Renal cortical epithelial cell (primary cell): Measurements from ENCODE around the gene PLEKHG2. TPM values are rescaled to one million over a fixed set of nuclear protein-coding genes. Genes with fewer than 3 reads are reported as not detected.

Experiments used
- DNase-seq: peaks from one replicate; pipeline ENCODE4 v3.0.0-alpha.2; 2011; ENCODE audit warnings: low read depth
- total RNA-seq: library from RNA; depleted of rRNA; stranded (reverse); fragments of >200 nt; gene quantifications from 2 replicates; pipeline ENCODE4 v1.2.3, GENCODE V29; 2014

Gene PLEKHG2
- total RNA-seq, 1 donor from 2014 or later = 12.9 TPM

DNA sequence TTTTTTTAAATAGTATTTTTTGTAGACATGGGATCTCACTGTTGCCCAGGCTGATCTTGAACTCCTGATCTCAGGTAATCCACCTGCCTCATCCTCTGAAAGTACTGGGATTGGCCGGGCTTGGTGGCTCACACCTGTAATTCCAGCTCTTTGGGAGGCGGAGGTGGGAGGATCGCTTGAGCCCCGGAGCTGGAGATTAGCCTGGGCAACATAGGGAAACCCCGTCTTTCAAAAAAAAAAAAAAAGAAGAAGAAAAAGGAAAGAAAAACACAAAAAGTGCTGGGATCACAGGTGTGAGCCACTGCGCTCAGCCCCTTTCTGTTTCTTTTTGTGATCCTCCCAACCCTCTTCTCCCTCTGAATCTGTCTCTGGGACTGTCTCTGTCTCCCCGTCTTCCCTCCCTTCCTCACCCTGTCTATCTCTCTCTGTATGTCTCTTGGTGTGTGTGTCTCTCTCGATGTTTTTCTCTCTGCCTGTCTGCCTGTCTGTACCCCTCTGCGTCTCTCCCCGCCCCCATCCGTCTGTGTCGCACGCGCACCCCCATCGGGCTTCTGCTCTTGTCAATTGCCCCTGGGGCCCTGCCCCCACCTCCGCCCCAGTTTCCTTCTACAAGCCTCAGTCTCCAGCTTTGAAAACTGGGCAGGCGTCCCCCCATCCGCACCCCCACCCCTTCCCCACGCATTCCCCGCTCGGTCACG, 6.4 kb upstream of the PLEKHG2 start:
- no peak for DNase-seq

GRCh38 chr19:39406656-39407409, 5.6 kb upstream of the PLEKHG2 start, which contains the start of gene ZFP36:
ZFP36 (plus strand) TSS chr19:39406847; CDS start chr19:39406905, 58 bp downstream.
- peak; percentile 55 for DNase-seq

DNA sequence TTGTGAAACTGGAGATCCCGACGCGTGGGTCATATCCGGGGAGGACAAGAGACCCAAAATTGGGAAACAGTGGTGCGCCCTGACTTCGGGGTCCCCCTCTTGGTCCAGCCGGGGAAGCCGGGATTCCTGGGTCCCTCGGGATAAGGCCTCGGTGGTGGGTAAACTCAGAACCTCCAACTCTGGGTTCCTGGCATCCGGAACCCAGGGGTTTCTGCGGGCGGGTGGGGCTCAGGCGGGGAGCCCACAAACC, 5.1 kb upstream of the PLEKHG2 start:
- DNase-seq = no peak

DNA sequence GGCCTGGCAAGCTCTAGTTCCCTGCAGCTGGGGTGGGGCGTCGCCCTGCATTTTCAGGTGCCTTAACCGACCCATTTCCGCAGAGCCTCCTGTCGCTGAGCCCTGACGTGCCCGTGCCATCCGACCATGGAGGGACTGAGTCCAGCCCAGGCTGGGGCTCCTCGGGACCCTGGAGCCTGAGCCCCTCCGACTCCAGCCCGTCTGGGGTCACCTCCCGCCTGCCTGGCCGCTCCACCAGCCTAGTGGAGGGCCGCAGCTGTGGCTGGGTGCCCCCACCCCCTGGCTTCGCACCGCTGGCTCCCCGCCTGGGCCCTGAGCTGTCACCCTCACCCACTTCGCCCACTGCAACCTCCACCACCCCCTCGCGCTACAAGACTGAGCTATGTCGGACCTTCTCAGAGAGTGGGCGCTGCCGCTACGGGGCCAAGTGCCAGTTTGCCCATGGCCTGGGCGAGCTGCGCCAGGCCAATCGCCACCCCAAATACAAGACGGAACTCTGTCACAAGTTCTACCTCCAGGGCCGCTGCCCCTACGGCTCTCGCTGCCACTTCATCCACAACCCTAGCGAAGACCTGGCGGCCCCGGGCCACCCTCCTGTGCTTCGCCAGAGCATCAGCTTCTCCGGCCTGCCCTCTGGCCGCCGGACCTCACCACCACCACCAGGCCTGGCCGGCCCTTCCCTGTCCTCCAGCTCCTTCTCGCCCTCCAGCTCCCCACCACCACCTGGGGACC, 4.6 kb upstream of the PLEKHG2 start:
- DNase-seq = no peak

DNA sequence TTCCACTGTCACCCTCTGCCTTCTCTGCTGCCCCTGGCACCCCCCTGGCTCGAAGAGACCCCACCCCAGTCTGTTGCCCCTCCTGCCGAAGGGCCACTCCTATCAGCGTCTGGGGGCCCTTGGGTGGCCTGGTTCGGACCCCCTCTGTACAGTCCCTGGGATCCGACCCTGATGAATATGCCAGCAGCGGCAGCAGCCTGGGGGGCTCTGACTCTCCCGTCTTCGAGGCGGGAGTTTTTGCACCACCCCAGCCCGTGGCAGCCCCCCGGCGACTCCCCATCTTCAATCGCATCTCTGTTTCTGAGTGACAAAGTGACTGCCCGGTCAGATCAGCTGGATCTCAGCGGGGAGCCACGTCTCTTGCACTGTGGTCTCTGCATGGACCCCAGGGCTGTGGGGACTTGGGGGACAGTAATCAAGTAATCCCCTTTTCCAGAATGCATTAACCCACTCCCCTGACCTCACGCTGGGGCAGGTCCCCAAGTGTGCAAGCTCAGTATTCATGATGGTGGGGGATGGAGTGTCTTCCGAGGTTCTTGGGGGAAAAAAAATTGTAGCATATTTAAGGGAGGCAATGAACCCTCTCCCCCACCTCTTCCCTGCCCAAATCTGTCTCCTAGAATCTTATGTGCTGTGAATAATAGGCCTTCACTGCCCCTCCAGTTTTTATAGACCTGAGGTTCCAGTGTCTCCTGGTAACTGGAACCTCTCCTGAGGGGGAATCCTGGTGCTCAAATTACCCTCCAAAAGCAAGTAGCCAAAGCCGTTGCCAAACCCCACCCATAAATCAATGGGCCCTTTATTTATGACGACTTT, 3.9 kb upstream of the PLEKHG2 start:
- DNase-seq = peak; percentile 43

DNA sequence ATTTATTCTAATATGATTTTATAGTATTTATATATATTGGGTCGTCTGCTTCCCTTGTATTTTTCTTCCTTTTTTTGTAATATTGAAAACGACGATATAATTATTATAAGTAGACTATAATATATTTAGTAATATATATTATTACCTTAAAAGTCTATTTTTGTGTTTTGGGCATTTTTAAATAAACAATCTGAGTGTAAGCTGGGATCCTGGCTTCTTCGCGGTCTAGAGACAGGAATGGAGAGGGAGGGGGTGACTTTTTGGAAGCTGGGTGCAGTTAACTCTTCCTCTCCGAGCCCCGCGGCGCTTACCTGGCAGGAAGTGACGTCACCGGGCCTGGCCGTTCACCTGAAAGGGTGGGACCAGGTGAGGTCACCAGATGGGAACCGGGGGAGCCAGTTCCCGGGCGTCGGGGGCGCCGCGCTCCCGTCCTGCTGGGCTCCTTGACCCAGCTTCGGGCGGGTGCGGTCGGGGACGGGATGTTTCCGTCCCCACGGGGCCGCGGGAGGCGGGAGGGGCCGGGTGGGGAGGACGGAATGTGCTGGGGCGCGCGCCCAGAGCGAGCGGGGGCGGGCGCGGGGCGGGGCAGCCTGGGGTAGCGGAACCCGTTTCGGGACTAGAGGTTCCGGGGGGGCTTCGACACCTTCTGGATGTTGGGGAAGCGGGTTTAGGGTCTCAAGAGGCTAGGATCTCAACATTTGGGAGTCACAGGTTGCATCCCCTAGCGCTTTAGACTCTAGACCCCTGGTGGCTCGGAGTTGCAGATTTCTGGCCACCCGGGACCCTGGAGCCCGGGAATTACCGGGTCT, 3.1 kb upstream of the PLEKHG2 start:
- DNase-seq = peak; percentile 67

DNA sequence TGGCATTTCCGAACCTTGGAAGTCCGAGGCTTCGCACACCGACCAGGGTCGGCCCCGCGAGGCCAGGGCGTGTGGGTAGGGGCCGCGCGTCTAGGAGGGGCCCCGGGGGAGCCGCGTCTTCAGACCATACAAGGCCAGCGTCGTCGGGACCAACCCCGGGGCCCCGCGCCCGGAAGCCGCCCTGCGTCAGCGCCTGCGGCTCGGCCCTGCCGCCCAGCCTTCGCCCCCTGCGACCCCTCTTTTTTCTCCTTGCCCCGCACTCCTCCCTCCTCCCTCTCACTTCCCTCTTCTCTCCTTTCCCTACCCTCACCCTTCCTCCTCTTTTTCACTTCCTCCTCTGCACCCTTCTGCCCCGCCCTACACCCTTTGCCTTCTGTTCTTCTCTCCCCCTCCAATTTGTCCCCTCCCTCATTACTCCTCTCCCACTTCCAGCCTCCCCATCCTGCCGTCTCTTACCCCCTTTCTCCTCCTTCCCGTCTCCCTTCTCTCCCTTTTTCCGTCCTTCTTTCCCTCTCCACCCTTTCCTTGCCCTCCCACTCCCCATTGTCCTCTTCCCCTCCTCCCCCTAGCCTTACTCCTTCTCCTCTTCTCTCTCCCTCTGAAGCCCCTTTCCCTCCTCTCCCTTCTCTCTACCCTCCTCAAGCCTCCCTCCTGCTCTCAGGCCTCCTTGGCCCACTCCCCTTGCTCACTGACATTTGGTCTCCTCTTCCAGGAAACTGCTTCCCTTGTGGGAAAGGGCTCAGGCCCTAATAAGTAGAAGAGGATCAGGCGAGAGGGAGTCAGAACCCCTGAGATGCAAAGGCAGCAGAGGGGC, 2.2 kb upstream of the PLEKHG2 start:
- peak; percentile 38 for DNase-seq

GRCh38 chr19:39410831-39411080, 1.7 kb upstream of the PLEKHG2 start:
- no peak for DNase-seq

- peak; percentile 74 for DNase-seq
Observed at GRCh38 chr19:39411081-39411831, 1.2 kb upstream of the PLEKHG2 start.

GRCh38 chr19:39411832-39412099, 703 bp upstream of the PLEKHG2 start:
- peak; percentile 88 for DNase-seq

GRCh38 chr19:39412867-39413271, 400 bp downstream of the PLEKHG2 start:
- DNase-seq = no peak

DNA sequence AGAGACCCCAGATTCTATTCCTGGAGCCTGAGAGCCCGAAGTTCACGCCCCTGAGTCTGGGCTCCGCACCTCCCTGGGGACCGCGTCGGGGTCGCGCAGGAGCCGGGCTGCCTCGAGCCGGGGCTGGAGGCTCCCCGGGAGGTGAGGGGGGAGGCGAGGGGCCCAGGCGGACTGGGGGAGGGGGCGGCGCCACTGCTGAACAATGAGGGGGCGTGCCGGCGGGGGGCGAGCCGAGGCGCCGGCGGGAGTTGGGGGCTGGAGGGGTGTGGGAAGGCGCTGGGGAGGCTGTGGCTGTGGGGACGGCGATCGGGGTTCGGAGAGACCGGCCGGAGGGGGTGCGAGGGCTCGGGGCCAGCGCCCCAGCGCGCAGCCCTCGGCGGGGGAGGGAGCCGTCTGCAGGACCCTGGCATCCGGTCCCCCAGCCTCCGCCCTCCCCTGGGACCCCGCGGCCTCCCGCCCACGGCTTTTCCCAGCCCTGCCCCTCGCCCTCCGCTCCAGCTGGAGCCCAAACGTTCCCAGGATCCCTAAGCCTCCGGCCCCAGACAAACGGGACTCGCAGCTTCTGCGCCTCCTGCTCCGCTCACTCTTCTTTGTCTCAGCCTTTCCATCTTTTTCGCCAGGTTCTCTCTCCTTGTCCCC, 922 bp downstream of the PLEKHG2 start:
- DNase-seq = no peak

DNA sequence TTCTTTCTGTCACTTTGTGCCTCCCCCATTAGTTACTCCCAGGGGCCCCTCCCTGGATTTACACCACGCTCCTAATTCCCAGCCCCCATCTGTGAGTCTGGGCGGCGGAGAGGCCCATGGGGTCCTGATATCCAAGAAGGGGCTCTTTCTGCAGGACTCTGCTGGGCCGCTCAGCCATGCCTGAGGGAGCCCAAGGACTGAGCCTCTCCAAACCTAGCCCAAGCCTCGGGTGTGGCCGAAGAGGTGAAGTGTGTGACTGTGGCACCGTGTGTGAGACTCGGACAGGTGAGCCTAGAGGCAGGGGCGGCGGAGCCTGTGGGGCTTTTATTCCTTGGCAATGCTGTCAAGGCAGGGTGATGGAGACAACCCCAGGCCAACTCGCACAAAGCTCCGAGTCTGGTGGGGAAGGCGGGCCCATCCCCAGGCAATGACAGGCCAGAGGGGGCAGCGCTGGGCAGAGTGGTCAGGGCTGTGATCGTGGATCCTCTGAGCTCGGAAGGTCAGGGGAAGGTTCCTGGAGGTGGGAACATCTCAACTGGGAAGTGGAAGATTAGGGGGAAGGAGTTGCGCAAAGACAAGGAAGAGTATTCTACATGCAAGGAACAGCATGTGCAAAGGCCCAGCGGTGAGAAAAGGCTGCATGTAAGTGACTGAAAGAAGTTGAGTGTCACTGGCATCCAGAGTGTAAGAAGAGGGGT, 1.6 kb downstream of the PLEKHG2 start:
- DNase-seq = no peak

DNA sequence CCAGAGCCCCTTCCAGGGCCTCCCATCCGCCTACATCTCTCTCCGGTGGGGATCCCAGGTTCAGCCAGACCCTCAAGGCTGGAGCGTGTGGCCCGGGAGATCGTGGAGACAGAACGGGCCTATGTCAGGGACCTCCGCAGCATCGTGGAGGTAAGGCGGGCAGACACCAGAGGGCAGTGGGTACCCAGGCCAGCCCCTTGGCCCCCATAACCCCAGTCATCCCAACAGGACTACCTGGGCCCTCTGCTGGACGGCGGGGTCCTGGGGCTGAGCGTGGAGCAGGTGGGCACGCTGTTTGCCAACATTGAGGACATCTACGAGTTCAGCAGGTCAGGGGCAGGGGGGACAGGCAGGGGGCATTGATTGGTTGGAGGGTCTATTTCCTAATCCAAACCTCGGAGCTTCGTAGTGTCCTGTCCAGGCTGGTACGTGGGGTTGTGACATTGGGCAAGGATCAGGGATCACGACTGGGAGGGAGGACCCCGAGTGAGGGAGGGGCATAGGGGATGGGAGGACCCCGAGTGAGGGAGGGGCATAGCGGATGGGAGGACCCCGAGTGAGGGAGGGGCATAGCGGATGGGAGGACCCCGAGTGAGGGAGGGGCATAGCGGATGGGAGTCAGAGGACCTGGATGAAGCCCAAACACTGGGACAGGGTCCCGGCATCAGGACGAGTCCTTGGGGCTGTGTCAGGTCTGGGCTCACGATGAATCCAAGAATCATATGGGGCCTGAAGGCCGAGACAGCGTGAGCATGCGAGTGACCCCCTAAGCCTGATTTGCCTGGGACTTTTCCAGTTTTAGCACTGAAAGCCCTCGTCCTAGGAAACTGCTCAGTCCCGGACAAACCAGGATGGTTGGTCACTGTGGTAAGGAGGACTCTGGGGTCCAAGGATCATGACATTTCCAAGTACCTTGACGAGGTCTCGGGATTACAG, 2.9 kb downstream of the PLEKHG2 start:
- DNase-seq = no peak

- DNase-seq = no peak
Observed at GRCh38 chr19:39416152-39417120, 4.0 kb downstream of the PLEKHG2 start.

GRCh38 chr19:39417463-39418181, 5.2 kb downstream of the PLEKHG2 start:
- no peak for DNase-seq
